PFSK-1 (cell line): Measurements from ENCODE around the gene IGSF3.

Experiments
- POLR2AphosphoS5 ChIP-seq: IDR thresholded peaks from 2 replicates; pipeline ENCODE4 v1.6.1; 2012; ENCODE audit warnings: low read depth, mild to moderate bottlenecking, control low read depth, low read length, moderate library complexity
- TAF1 ChIP-seq: IDR thresholded peaks from 2 replicates; pipeline ENCODE4 v1.6.1; 2012; ENCODE audit warnings: low read length, control low read depth, borderline replicate concordance; ENCODE audit not compliant: insufficient read depth

DNA sequence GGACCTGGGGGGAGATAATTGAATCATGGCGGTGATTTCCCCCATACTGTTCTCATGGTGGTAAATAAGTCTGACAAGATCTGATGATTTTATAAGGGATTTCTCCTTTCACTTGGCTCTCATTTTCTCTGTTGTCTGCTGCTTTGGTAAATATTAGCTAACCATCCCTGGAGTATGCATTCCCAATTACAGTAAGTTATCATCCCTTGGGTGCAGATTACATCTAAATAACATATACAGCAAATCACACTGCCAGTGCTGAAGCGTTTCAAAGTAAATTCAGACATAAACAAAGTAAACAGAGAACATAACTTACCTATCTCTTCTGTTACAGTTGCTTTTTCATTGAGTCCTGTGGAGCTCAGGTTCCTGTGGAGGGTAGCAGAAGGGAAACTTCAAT lies 38.6 kb upstream of the IGSF3 start:
- no peak for TF ChIP-seq POLR2AphosphoS5
- no peak for TF ChIP-seq TAF1
